ENCODE measurements around the gene MAP3K15.
A peak's percentile ranks its signal among the peaks of the same experiment; 100 is the strongest.

DNA sequence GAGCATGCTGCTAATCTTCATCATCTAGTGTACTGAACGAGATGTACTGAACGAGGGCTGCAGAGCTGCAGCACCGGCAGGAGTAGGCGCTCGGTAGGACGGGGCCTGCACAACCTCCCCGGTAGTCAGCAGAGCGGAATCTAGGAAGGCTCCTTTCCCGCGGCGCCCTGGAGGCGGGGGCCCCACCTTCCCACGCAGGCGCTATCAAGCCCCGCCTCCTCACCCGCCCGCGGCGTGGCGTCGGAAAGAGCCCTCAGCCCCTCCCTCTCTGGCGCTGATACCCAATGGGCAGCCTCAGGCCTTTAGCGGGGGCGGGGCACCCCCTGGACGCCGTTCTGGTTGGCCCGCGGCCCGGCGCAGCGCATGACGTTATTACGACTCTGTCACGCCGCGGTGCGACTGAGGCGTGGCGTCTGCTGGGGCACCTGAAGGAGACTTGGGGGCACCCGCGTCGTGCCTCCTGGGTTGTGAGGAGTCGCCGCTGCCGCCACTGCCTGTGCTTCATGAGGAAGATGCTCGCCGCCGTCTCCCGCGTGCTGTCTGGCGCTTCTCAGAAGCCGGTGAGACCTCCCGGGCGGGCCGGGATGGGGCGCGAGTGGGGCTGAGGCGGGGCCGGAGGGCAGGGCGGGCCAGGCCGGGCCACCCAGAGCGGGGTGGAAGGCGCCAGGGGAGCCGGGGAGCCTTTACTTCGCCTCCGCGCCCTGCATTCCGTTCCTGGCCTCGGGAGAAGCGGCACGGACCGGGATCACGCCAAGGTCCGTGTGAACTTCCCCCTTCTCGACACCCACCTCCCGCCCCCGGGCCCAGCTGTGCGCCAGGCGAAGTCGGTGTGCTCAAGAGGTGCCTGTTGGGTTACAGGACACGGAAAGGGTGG lies 171.5 kb downstream of the MAP3K15 start, which contains the start of gene PDHA1:
- TF ChIP-seq CTCF (IDR thresholded peaks at IDR 0.05): peak in 1 of 3 experiments; percentile 5
- peak; percentile 44 to 88 for TF ChIP-seq POLR2AphosphoS5 (IDR thresholded peaks at IDR 0.05; ENCODE audit: insufficient read depth in 1 of 2, low read depth in 1 of 2)

Data from vagina (tissue), 2 donors.